HG02970 (cell line): ENCODE results near the gene RUNX1.
A peak's percentile ranks its signal among the peaks of the same experiment; 100 is the strongest.

Experiments
- ATAC-seq: cut with Tn5 transposase; IDR thresholded peaks from one replicate; pipeline ENCODE4 v1.9.1; 2021; ENCODE audit warnings: mild to moderate bottlenecking, moderate library complexity, moderate number of reproducible peaks; ENCODE audit not compliant: unreplicated experiment, low FRiP score

The RUNX1 gene

DNA sequence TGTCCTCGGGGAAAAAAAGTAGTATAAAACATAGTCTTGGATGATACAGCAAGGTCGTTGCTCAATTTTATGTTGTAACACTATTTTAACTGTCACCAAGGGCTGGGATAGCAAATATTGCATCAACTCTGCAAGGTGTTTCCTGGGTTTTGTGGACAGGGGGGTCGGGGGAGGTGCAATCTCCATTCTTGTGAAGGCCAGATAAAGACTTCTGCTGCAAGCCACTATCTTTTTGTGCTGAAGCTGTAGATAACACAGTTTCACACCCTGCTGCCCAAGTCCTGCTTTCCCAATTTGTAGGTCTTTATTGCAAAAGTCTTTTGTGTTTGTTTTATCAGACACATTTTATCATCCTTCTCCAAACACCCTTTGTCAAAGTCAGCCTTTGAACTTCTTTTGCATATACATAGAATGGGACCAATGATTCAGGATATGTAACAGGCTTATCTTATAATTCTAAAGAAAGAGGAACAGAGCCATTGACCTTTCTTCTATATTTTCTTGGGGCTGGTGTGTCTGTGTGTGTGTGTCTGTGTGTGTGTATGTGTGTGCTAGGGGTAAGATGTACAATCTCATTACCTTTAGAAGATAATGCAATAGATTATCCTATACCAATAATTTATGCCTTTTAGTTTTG is 140.6 kb downstream of the RUNX1 start:
- ATAC-seq = no peak

- no peak for ATAC-seq
Observed at GRCh38 chr21:34907461-34908418, 141.4 kb downstream of the RUNX1 start.

GRCh38 chr21:34906401-34906800 is 142.7 kb downstream of the RUNX1 start:
- no peak for ATAC-seq

- ATAC-seq = no peak
Observed at GRCh38 chr21:34905218-34905537, 143.9 kb downstream of the RUNX1 start.

DNA sequence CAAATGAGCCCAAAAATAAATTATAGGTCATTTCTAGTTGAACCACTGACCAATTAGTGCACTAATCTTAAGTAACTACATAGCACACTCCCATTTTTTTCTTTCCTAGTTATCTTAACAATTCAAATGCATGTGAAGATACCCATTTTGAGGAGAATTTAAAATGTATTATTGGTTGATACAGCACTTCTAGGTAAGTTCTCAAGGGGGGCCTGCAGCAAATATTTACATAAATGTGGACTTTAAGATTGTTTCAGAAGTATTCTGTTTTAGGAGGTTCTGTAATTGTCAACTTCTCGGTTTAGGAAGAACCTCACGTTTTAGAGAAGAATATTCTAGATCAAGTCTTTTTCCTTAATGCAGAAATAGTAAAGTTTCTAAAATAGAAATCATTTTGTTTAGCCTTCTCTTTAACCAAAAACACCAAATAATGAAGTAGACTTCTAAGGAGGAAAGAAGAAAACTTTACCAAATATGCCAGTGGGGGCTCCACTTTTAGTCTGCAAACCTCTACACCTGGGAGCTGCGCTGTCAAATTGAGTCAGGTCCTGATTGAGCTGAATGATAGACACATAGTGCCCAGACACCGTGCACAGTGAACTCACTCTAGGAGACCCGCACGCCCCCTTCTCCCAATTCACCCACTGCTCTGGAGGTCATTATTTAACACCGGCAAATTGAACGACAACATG is 144.4 kb downstream of the RUNX1 start:
- ATAC-seq = no peak

GRCh38 chr21:34900376-34900775 is 148.7 kb downstream of the RUNX1 start:
- ATAC-seq = no peak

- ATAC-seq = no peak
Observed at GRCh38 chr21:34899760-34900159, 149.3 kb downstream of the RUNX1 start.

DNA sequence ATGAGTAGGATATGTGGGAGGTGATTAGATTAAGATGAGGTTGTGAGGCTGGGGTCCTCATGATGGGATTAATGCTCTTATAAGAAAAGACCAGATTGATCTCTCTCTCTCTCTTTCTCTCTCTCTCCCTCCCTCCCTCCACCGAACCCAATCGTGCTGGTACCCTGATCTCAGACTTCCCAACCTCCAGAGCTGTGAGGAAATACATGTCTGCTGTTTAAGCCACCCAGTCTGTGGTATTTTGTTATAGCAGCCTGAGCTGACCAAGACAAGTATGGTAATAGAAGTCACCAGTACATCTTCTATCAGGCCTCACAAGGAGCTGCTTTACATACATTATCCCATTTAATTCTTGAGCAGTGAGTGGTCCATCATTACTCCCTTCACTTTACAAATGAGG is 149.8 kb downstream of the RUNX1 start:
- ATAC-seq = no peak

DNA sequence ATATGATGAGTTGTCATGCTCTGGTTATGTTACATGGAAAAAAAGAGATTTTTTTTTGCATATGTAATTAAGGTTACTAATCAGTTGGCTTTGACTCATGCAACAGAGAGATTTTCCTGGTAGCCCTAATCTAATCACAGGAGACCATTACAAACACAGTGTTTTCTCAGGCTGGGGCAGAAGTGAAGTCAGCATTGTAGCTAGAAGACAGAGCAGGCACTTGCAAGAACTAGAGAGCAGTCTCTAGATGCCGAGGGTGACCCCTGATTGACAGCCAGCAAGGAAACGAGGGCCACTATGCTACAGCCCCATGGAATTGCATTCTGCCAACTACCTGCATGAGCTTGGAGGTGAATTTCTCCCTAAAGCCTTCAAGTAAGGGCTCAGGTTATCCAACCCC is 151.3 kb downstream of the RUNX1 start:
- no peak for ATAC-seq

DNA sequence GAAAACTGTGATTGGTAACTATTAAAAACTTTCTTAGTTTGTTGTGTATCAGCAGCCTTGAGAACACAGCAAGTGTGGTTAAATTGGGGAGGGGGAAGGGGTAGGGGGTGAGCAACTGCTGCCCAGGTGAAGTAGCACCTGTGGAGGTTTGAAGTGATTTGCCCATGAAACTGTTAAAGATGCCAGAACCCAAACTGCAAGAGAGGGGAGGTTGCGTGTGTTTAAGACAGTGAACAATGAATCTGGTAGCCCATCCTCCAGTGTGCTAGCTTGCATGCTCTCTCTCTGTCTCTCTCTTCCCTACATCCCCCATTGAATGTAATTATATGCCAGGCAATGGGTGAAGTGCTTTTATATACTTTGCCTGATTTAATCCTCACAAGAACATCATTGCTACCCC is 154.7 kb downstream of the RUNX1 start:
- no peak for ATAC-seq

- ATAC-seq = no peak
Observed at GRCh38 chr21:34892209-34892608, 156.9 kb downstream of the RUNX1 start.

- no peak for ATAC-seq
Observed at GRCh38 chr21:34891613-34891943, 157.5 kb downstream of the RUNX1 start.

DNA sequence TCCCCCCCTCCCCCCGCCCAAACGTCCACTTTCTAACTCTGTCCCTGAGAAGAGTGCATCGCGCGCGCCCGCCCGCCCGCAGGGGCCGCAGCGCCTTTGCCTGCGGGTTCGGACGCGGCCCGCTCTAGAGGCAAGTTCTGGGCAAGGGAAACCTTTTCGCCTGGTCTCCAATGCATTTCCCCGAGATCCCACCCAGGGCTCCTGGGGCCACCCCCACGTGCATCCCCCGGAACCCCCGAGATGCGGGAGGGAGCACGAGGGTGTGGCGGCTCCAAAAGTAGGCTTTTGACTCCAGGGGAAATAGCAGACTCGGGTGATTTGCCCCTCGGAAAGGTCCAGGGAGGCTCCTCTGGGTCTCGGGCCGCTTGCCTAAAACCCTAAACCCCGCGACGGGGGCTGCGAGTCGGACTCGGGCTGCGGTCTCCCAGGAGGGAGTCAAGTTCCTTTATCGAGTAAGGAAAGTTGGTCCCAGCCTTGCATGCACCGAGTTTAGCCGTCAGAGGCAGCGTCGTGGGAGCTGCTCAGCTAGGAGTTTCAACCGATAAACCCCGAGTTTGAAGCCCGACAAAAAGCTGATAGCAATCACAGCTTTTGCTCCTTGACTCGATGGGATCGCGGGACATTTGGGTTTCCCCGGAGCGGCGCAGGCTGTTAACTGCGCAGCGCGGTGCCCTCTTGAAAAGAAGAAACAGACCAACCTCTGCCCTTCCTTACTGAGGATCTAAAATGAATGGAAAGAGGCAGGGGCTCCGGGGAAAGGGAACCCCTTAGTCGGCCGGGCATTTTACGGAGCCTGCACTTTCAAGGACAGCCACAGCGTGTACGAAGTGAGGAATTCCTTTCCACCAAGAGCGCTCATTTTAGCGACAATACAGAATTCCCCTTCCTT is 158.1 kb downstream of the RUNX1 start:
- no peak for ATAC-seq

DNA sequence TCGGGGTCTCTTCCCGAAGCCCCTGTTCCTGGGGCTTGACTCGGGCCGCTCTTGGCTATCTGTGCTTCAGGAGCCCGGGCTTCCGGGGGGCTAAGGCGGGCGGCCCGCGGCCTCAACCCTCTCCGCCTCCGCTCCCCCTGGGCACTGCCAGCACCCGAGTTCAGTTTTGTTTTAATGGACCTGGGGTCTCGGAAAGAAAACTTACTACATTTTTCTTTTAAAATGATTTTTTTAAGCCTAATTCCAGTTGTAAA is 158.7 kb downstream of the RUNX1 start:
- no peak for ATAC-seq

- peak; percentile 39 for ATAC-seq
Observed at GRCh38 chr21:34889676-34890469, 159.2 kb downstream of the RUNX1 start.

DNA sequence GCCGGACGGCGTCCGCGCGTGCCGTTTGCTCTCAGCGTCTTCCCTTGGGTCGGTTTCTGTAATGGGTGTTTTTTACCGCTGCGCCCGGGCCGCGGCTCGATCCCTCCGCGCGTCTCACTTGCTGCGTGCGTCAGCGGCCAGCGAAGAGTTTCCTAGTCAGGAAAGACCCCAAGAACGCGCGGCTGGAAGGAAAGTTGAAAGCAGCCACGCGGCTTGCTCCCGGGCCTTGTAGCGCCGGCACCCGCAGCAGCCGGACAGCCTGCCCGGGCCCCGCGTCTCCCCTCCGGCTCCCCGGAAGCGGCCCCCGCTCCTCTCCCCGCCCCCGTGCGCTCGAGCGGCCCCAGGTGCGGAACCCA is 159.8 kb downstream of the RUNX1 start:
- ATAC-seq = peak; percentile 2

- peak; percentile 60 for ATAC-seq
Observed at GRCh38 chr21:34888569-34889319, 160.4 kb downstream of the RUNX1 start.

DNA sequence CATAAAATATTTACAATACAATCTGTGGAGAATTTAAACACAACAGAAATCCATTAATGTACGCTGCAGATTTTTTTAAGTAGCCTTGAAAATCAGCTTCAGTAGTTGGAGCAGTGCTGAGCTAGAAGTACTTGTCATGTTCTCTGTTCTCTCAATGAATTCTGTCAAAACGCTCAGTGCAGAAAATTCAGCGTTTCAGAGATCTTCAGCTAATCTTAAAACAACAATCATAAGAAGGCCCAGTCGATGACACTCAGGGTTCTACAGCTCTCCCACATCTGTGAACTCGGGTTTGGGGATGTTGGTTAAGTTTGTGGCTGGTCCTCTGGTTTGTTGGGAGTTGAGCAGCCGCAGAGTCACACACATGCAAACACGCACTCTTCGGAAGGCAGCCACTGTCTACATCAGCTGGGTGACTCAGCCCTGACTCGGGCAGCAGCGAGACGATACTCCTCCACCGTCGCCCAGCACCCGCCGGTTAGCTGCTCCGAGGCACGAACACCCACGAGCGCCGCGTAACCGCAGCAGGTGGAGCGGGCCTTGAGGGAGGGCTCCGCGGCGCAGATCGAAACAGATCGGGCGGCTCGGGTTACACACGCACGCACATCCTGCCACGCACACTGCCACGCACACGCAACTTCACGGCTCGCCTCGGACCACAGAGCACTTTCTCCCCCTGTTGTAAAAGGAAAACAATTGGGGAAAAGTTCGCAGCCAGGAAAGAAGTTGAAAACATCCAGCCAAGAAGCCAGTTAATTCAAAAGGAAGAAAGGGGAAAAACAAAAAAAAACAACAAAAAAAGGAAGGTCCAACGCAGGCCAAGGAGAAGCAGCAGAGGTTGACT is 161.2 kb downstream of the RUNX1 start:
- peak; percentile 33 for ATAC-seq

GRCh38 chr21:34887105-34887442 is 162.0 kb downstream of the RUNX1 start:
- ATAC-seq = no peak
